Esophagus squamous epithelium (tissue), 5 donors: ENCODE results near the gene KCNJ4. TPM values are rescaled to one million over a fixed set of nuclear protein-coding genes. Genes with fewer than 3 reads are reported as not detected.

Experiments
- DNase-seq: peaks from one replicate; lab custom pipeline; 2025; lab: John Stamatoyannopoulos, UW
- H3K27ac ChIP-seq, 4 donors: fragments of 200-600 bp; sonication (generic); one replicate each; pipeline ENCODE4 v1.5.1; 2016 to 2019; ENCODE audit warnings: mild to moderate bottlenecking in 1 of 4
- H3K27me3 ChIP-seq, 4 donors: fragments of 200-600 bp; sonication (generic); 1 replicate in 3 of 4; 2 replicates in 1 of 4; pipeline versions ENCODE4 v1.5.1 to v1.6.0; 2017 to 2021; ENCODE audit warnings: antibody characterized with exemption in 1 of 4
- H3K36me3 ChIP-seq, 3 donors: fragments of 200-600 bp; sonication (generic); one replicate each; pipeline ENCODE4 v1.5.1; 2016 to 2019
- H3K4me1 ChIP-seq, 3 donors: fragments of 200-600 bp; sonication (generic); one replicate each; pipeline ENCODE4 v1.5.1; 2017 to 2019
- H3K4me3 ChIP-seq, 4 donors: fragments of 200-600 bp; sonication (generic); 1 replicate in 3 of 4; 2 replicates in 1 of 4; pipeline ENCODE4 v1.5.1; 2016 to 2019; ENCODE audit warnings: mild to moderate bottlenecking in 2 of 4, moderate library complexity in 1 of 4
- H3K9me3 ChIP-seq, 3 donors: fragments of 200-600 bp; sonication (generic); one replicate each; pipeline ENCODE4 v1.5.1; 2016 to 2019
- POLR2A ChIP-seq, 4 donors: fragments of 450-650 bp; IDR thresholded peaks; one replicate each; pipeline ENCODE4 v1.6.1; 2017; ENCODE audit warnings: antibody characterized with exemption in 4 of 4, mild to moderate bottlenecking in 4 of 4, moderate library complexity in 3 of 4
- WGBS, 2 donors: methylation state at CpG; one replicate each; pipeline ENCODE4 v1.1.5; 2018; 5-methylcytosine and 5-hydroxymethylcytosine counted together
- intact Hi-C: fragments of 100-400 bp; cut with DNase I; formaldehyde crosslinking; loops from one replicate; pipeline ENCODE4 v1.15.0; 2022
- total RNA-seq, 4 donors: library from RNA; depleted of rRNA; stranded (reverse); fragments of >200 nt; gene quantifications; one replicate each; pipeline ENCODE4 v1.1.0, GENCODE V29; 2016
- TF ChIP-seq, protein P1 (sequence below), 6 experiments: fragments of 450-650 bp in 4 of 6; fragments of 200-600 bp in 2 of 6; sonication (generic) in 2 of 6; IDR thresholded peaks; one replicate each; pipeline ENCODE4 v1.5.1; 2016 to 2019; ENCODE audit warnings: antibody characterized with exemption in 6 of 6, mild to moderate bottlenecking in 4 of 6, moderate library complexity in 4 of 6
- donor health status: DM: yes; HTN: yes; CAD: no.

The KCNJ4 gene
- total RNA-seq, 4 donors from 2014 or later, result not detected

DNA sequence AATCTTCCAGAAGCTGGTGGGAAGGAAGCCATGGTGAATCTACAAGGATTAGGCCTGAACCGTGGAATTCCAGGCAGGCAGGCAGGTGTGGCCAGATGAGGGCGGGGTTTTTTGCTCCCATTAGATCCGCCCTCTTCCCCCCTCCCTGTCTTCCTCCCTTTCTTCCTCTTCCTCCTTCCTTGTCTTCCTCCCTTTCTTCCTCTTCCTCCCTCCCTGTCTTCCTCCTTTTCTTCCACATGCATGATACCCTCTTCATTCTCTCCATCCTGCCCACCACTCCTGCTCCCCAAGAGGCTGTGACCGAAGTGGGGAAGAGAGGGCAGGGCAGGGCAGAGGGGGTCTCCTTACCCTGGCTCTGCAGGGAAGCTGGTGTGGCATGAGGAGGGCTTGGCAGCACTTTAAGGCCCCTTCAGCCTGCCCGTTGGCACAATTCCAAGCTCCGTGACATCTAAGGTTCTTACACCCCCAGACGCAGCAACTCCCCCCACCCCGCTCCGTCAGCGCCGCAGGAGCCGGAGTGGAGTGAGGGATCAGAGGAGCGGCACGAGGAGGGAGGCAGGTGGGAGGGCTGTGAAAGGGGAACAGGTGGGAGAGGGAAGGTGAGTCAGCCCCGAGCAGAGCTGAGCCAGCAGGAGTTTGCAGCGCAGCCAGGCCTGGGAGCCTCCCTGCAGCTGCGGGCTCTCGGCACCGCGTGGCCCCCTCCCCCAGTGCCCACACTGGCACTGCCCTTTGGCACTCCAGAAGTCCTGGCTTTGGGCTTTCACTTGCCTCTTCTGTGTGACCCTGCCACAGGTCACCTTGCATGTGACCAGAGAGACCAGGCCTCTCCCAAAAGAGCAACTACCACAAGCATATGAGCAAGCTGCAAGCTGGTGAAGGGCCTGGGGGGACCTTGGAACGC is 32.1 kb downstream of the KCNJ4 start:
- TF ChIP-seq, protein P1, sequence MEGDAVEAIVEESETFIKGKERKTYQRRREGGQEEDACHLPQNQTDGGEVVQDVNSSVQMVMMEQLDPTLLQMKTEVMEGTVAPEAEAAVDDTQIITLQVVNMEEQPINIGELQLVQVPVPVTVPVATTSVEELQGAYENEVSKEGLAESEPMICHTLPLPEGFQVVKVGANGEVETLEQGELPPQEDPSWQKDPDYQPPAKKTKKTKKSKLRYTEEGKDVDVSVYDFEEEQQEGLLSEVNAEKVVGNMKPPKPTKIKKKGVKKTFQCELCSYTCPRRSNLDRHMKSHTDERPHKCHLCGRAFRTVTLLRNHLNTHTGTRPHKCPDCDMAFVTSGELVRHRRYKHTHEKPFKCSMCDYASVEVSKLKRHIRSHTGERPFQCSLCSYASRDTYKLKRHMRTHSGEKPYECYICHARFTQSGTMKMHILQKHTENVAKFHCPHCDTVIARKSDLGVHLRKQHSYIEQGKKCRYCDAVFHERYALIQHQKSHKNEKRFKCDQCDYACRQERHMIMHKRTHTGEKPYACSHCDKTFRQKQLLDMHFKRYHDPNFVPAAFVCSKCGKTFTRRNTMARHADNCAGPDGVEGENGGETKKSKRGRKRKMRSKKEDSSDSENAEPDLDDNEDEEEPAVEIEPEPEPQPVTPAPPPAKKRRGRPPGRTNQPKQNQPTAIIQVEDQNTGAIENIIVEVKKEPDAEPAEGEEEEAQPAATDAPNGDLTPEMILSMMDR (IDR thresholded peaks at IDR 0.05), result no peak
- TF ChIP-seq POLR2A (IDR thresholded peaks at IDR 0.05), result no peak
- Histone ChIP-seq H3K27ac (no peak overlapping the region), H3K4me3 (no peak overlapping the region), H3K4me1 (peaks cover 0 to 22% (median 3%) of the 10 kb centered on the region in 3 donors), H3K27me3 (no peaks in the 10 kb centered on the region), H3K36me3 (no peaks in the 10 kb centered on the region), H3K9me3 (no peaks in the 10 kb centered on the region)
- WGBS, 2 donors, result 37 to 44% methylated on average over 9 to 15 of the region's 21 CpGs
- DNase-seq, result no peak
- intact Hi-C loops, result no loop called here

DNA sequence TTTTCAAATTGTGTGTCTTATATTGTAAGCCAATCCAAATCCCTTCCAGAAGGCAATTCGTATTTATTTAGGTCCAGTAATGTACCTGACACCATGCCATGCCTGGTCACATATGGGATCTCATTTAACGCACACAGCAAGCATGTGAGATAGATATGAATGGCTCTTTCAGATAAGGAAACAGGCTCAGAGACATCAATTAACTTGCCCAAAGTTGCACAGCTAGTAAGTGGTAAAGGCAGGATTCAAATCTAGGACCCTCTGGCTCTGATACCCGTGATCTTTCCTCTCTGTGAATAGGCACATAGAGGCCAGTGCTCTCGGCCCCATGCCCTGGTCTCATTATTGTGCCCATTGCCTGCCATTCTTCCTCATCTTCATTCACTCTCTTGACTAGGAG is 34.3 kb downstream of the KCNJ4 start:
- intact Hi-C loops, result no loop called here
- no peak overlapping the region for H3K27ac ChIP-seq
- 86 to 94% methylated on average over 4 of the region's 4 CpGs for WGBS, 2 donors
- peaks cover 0 to 22% (median 3%) of the 10 kb centered on the region in 3 donors for H3K4me1 ChIP-seq
- no peak overlapping the region for H3K4me3 ChIP-seq
- no peak for DNase-seq
- no peak for TF ChIP-seq POLR2A (IDR thresholded peaks at IDR 0.05)
- TF ChIP-seq, protein P1 (IDR thresholded peaks at IDR 0.05), result no peak
- H3K9me3 ChIP-seq, result no peaks in the 10 kb centered on the region
- H3K27me3 ChIP-seq, result no peaks in the 10 kb centered on the region
- H3K36me3 ChIP-seq, result no peaks in the 10 kb centered on the region

DNA sequence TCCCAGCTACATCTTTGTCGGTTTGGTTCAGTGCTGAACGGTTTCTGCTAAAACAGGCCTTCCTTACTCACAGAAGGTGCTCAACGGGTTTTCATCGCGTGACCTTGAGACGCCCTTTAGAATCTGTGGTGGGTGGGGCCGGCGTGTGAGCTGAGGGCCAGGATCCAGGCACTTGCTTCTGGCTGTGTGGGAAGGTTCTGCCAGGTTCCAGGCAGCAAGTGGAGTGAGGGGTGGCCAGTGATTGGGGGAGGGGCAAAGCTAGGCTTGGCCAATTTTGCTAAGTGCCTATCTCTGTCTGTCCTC is 35.2 kb downstream of the KCNJ4 start:
- Histone ChIP-seq H3K4me1 (peaks cover 0 to 22% (median 3%) of the 10 kb centered on the region in 3 donors), H3K4me3 (no peak overlapping the region), H3K27me3 (no peaks in the 10 kb centered on the region), H3K36me3 (no peaks in the 10 kb centered on the region), H3K9me3 (no peaks in the 10 kb centered on the region), H3K27ac (no peak overlapping the region)
- intact Hi-C loops, result no loop called here
- no peak for DNase-seq
- WGBS, 2 donors, result 29% methylated on average over 3 of the region's 8 CpGs; no CpG with 5 or more reads in 1 of the 2 donors
- TF ChIP-seq, protein P1 (IDR thresholded peaks at IDR 0.05), result no peak
- no peak for TF ChIP-seq POLR2A (IDR thresholded peaks at IDR 0.05)

DNA sequence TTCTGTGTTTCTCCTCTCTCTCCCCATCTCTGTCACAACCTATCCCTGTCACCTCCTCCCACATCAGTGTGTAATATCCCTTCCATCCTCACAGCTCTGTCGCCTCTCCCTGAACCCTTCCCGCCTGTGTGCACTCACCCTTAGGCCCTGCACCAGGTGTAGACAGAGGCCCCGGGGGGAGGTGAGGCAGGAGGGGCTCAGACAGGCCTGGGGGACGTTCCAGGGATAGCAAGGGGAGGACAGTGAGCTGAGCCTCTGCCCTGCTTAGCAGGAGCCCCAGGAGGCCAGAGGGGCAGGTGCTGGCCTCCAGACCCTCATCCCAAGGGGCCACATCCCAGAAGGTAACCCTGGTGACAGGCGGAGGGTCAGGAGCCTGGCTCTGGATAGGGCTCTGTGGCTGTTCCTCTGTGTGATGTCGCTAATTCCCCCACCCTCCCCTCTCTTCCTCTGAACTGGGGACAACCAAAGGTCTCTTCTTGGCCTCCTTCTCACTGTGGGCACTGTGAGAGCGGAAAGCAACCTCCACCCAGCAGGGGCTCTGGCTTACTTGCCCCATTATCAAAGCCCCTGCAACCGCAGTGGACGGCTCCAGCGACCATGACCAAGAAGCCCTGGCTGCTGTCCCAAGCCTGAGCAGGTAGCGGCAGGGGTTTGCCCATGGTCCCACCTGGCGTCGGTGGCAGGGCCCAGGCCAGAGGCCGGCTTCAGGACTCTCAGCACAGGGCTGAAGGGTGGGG is 35.7 kb downstream of the KCNJ4 start:
- Histone ChIP-seq H3K4me3 (no peak overlapping the region), H3K27me3 (no peaks in the 10 kb centered on the region), H3K27ac (no peak overlapping the region), H3K9me3 (no peaks in the 10 kb centered on the region), H3K4me1 (peaks cover 0 to 20% (median 3%) of the 10 kb centered on the region in 3 donors), H3K36me3 (no peaks in the 10 kb centered on the region)
- 90 to 94% methylated on average over 2 to 3 of the region's 14 CpGs for WGBS, 2 donors
- intact Hi-C loops, result no loop called here
- no peak for TF ChIP-seq POLR2A (IDR thresholded peaks at IDR 0.05)
- TF ChIP-seq, protein P1 (IDR thresholded peaks at IDR 0.05), result no peak
- no peak for DNase-seq

GRCh38 chr22:38418589-38418988 is 36.4 kb downstream of the KCNJ4 start:
- H3K4me3 ChIP-seq, result no peak overlapping the region
- H3K27me3 ChIP-seq, result no peaks in the 10 kb centered on the region
- intact Hi-C loops, result no loop called here
- 81 to 90% methylated on average over 14 of the region's 14 CpGs for WGBS, 2 donors
- peaks cover 0 to 13% (median 3%) of the 10 kb centered on the region in 3 donors for H3K4me1 ChIP-seq
- H3K36me3 ChIP-seq, result no peaks in the 10 kb centered on the region
- H3K27ac ChIP-seq, result no peak overlapping the region
- TF ChIP-seq, protein P1 (IDR thresholded peaks at IDR 0.05), result no peak
- no peak for TF ChIP-seq POLR2A (IDR thresholded peaks at IDR 0.05)
- DNase-seq, result no peak
- no peaks in the 10 kb centered on the region for H3K9me3 ChIP-seq
